ENCODE data around the gene ZDHHC11B.

DNA sequence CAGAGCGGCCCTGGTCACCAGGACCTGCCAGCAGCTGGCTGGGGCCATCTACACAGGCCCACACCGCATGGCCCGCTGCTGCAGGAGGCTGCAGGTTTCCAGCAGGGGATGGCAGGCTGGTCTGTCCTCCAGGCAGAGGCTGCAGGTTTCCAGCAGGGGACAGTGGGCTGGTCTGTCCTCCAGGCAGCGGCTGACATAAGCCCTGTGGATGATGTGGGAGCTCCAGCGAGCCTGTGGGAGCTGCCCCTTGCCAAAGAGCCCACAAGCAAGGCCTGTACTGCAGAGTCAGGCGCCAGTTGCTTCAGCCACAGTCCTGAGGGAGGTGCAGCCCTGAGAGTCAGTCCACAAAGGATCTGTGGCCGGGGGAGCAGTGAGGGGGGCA is 109.9 kb downstream of the ZDHHC11B start:
- TF ChIP-seq, protein P1, sequence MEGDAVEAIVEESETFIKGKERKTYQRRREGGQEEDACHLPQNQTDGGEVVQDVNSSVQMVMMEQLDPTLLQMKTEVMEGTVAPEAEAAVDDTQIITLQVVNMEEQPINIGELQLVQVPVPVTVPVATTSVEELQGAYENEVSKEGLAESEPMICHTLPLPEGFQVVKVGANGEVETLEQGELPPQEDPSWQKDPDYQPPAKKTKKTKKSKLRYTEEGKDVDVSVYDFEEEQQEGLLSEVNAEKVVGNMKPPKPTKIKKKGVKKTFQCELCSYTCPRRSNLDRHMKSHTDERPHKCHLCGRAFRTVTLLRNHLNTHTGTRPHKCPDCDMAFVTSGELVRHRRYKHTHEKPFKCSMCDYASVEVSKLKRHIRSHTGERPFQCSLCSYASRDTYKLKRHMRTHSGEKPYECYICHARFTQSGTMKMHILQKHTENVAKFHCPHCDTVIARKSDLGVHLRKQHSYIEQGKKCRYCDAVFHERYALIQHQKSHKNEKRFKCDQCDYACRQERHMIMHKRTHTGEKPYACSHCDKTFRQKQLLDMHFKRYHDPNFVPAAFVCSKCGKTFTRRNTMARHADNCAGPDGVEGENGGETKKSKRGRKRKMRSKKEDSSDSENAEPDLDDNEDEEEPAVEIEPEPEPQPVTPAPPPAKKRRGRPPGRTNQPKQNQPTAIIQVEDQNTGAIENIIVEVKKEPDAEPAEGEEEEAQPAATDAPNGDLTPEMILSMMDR (conservative IDR thresholded peaks at IDR 0.05; ENCODE audit: low read length) = no peak
- no peak for TF ChIP-seq EZH2phosphoT487 (IDR thresholded peaks at IDR 0.05; ENCODE audit: borderline replicate concordance)

Data from Loucy (cell line).